Stimulated activated CD8-positive, alpha-beta memory T cell treated with anti-CD3 and anti-CD28 coated beads, Interleukin-7, amount 100 ng/mL, for 48 hours (primary cell): ENCODE measurements around the gene BSPH1.
"Not testable (repeated sequence)": the region's sequence is repeated elsewhere in the genome, so short reads cannot be mapped to it uniquely, and the experiment has no call there.

Experiments
- DNase-seq, 2 donors: peaks; one replicate each; pipeline ENCODE4 v3.0.0-alpha.2; 2020; ENCODE audit warnings: low read depth in 1 of 2; ENCODE audit errors: extremely low read depth in 1 of 2

The BSPH1 gene

DNA sequence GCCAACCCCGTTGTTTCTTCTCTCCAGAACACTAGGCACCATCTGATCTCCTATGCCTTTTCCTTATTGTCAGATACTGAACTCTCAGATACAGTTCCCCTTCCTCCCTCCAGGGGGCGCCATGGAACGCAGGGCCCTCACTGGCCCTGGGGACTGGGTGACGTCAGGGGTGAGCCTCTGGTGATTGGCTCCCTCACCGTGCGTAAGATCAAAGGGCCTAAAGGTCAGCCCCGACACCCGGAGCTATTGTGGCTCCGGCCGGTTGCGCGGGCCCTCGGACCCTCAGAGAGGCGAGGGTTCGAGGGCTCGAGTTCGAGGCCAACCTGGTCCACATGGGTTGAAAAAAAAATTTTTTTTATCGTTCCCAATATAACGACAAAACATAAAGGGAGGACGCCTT, 63.4 kb downstream of the BSPH1 start:
- DNase-seq: not testable (repeated sequence)

DNA sequence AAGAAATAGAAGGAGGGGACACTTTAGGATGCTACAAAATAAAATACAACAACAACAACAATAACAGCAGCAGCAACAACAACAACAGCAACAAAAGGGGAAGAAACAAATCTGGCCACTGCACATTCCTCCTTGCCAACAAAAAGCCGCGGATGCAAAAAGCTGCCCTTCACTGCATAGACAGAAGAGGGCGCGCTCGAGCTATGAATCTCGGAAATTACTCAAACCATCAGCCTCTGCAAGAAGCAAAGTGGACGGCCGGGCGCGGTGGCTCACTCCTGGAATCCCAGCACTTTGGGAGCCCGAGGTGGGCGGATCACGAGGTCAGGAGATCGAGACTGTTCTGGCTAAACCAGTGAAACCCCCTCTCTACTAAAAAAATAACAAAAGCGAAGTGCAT, 71.9 kb downstream of the BSPH1 start:
- DNase-seq: not testable (repeated sequence)
